ENCODE measurements around the gene WNT3A. TPM values are rescaled to one million over a fixed set of nuclear protein-coding genes. Genes with fewer than 3 reads are reported as not detected.

The WNT3A gene
- total and polyA plus RNA-seq, 9 of the 15 experiments (the other 6 are each of a cell fraction or from before 2014, with no cell fraction given), result not detected

- no peak for ATAC-seq
- 3% methylated on average over 21 of the region's 21 CpGs for WGBS (ENCODE audit: insufficient coverage, low coverage, missing lambda C conversion rate)
- Histone ChIP-seq H3K27me3 (ENCODE audit: control insufficient read depth in 2 of 2, insufficient read depth in 2 of 2, low read length in 2 of 2) (peaks cover 34 to 79% of the 10 kb centered on the region in 2 experiments), H3K27ac (ENCODE audit: extremely low read depth, low read depth, low read length) (no peak overlapping the region), H3K4me1 (replicated peaks in 1 of 2; ENCODE audit: control insufficient read depth in 2 of 2, insufficient read depth in 2 of 2, low read length in 2 of 2) (peaks cover 0 to 12% of the 10 kb centered on the region in 2 experiments; a peak in 2 of 5 replicates), H3K4me2 (ENCODE audit: insufficient read depth, low read length) (no peak overlapping the region), H3K36me3 (ENCODE audit: control insufficient read depth, insufficient read depth, low read length) (no peaks in the 10 kb centered on the region), H3K9me3 (replicated peaks; ENCODE audit: control insufficient read depth, insufficient read depth, low read depth, low read length) (no peaks in the 10 kb centered on the region), H3K79me2 (ENCODE audit: control insufficient read depth, insufficient read depth, low read length) (no peaks in the 10 kb centered on the region), H4K20me1 (replicated peaks; ENCODE audit: control insufficient read depth, insufficient read depth, low read length) (no peaks in the 10 kb centered on the region), H3K9me1 (ENCODE audit: control insufficient read depth, insufficient read depth, low read length) (no peaks in the 10 kb centered on the region), H3K4me3 (no peak overlapping the region), H3K9ac (ENCODE audit: insufficient read depth in 1 of 2, low read depth in 2 of 2, low read length in 2 of 2) (no peak overlapping the region), H2AFZ (ENCODE audit: low read depth, low read length) (no peak overlapping the region)
- no TSS peak for BruUV-seq (replicated peaks)
- DNase-seq (ENCODE audit: extremely low read depth in 1 of 4, low spot score in 3 of 4), result no peak
- ChIA-PET POLR2A (interaction anchor here (0.6 to 1.2 kb wide), 4 partner anchors 53 to 63 kb away, joined by 3 read pairs; partner anchors contain the start of gene ARF1), CTCF (ENCODE audit: low intra/inter-chr PET ratio) (interaction anchor here (0.5 kb wide), 1 partner anchor 1613 kb away, joined by 3 read pairs; no protein-coding TSS in a partner anchor)
- TF ChIP-seq ESRRA (IDR thresholded peaks at IDR 0.05; ENCODE audit: borderline replicate concordance, low read depth) (no peak), SMAD4 (CRISPR knock-in tag; conservative IDR thresholded peaks at IDR 0.05) (no peak), ZNF644 (tag; IDR thresholded peaks at IDR 0.05; ENCODE audit: low read depth) (no peak), POLR3G (IDR thresholded peaks at IDR 0.05; ENCODE audit: extremely low read depth, insufficient read length, insufficient replicate concordance) (no peak), ELF2 (CRISPR knock-in tag; IDR thresholded peaks at IDR 0.05) (no peak), SRSF1 (IDR thresholded peaks at IDR 0.05; ENCODE audit: low read depth, low read length) (no peak), ZNF282 (CRISPR knock-in tag; IDR thresholded peaks at IDR 0.05) (no peak), BRF1 (IDR thresholded peaks at IDR 0.05; ENCODE audit: borderline replicate concordance, extremely low read depth, insufficient read length) (no peak), SP2 (IDR thresholded peaks at IDR 0.05; ENCODE audit: extremely low read depth, low read depth, low read length, poor library complexity, severe bottlenecking) (no peak), ETV5 (CRISPR knock-in tag; IDR thresholded peaks at IDR 0.05; ENCODE audit: low read depth) (no peak), ZNF780A (CRISPR knock-in tag; IDR thresholded peaks at IDR 0.05) (no peak), LCOR (CRISPR knock-in tag; IDR thresholded peaks at IDR 0.05) (no peak), ATF4 (CRISPR knock-in tag; IDR thresholded peaks at IDR 0.05) (no peak), DDX20 (tag; IDR thresholded peaks at IDR 0.05; ENCODE audit: low read depth) (no peak), PHB (CRISPR knock-in tag; IDR thresholded peaks at IDR 0.05) (no peak), ZC3H11A (IDR thresholded peaks at IDR 0.05; ENCODE audit: low read depth, low read length) (no peak), STAT5B (CRISPR knock-in tag; IDR thresholded peaks at IDR 0.05) (no peak), ZNF431 (CRISPR knock-in tag; IDR thresholded peaks at IDR 0.05) (no peak), ATF7 (IDR thresholded peaks at IDR 0.05) (no peak), ZBTB33 (CRISPR knock-in tag; IDR thresholded peaks at IDR 0.05) (no peak)
- no peak for FAIRE-seq
- intact Hi-C loops (cut with micrococcal nuclease), result no loop called here
- in situ Hi-C loops (cut with MboI), result no loop called here
These were observed 14.7 kb downstream of the WNT3A start for GRCh38 chr1:228021355-228022030.
